Cardiac fibroblast (primary cell): ENCODE data around the gene COMMD9.

ENCODE experiments used
- DNase-seq, 2 donors: peaks; one replicate each; pipeline versions ENCODE4 v3.0.0 to v3.0.0-alpha.2; 2010; ENCODE audit warnings: low read depth in 2 of 2
- H3K4me3 ChIP-seq, 2 donors: replicated peaks in 1 of 2; 1 replicate in 1 of 2; 2 replicates in 1 of 2; pipeline ENCODE4 v1.5.1; 2011; ENCODE audit warnings: low read depth in 2 of 2, low read length in 2 of 2, mild to moderate bottlenecking in 2 of 2, moderate library complexity in 1 of 2
- TF ChIP-seq, protein P1 (sequence below): IDR thresholded peaks from one replicate; pipeline ENCODE4 v1.5.1; 2011; ENCODE audit warnings: low read depth, mild to moderate bottlenecking, low read length, inconsistent platforms

COMMD9 gene

DNA sequence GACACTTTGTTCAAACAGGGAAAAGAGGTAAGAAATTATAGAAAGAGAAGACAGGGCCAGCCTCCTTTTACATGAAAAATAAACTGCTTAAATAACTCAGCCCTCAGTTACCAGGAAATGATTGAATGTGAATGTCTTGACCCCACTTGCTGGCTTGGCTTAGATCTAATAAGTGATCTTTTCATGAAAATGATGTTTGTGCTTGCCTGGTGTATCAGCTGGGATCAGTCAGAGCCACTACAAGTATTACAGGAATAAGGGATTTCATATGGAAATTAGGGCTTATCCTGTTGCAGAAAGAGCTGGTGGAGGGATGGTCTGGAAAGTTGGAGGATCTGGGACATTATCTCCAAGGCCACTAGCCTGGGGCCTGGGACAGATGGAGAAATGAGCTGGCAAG lies 51.8 kb downstream of the COMMD9 start:
- no peak overlapping the region for H3K4me3 ChIP-seq
- DNase-seq: no peak
- TF ChIP-seq, protein P1, sequence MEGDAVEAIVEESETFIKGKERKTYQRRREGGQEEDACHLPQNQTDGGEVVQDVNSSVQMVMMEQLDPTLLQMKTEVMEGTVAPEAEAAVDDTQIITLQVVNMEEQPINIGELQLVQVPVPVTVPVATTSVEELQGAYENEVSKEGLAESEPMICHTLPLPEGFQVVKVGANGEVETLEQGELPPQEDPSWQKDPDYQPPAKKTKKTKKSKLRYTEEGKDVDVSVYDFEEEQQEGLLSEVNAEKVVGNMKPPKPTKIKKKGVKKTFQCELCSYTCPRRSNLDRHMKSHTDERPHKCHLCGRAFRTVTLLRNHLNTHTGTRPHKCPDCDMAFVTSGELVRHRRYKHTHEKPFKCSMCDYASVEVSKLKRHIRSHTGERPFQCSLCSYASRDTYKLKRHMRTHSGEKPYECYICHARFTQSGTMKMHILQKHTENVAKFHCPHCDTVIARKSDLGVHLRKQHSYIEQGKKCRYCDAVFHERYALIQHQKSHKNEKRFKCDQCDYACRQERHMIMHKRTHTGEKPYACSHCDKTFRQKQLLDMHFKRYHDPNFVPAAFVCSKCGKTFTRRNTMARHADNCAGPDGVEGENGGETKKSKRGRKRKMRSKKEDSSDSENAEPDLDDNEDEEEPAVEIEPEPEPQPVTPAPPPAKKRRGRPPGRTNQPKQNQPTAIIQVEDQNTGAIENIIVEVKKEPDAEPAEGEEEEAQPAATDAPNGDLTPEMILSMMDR: no peak

DNA sequence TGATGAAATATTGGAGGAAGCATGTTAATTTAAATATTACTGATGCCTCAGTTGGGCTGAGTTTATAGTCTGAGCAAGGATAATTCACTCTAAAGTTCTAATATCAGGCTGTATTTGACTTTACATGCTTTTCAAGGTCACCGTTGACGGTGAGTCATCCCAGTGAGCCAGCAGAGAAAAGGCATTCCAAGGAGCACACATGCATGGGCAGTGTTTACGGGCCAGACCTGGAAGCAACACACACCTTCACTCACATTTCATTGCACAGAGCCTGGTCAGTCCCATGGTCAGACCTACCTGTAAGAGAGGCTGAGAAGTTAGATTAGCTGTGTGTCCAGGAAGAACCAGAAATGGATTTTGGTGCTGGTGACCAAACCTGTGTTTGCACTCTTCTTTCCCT lies 53.5 kb downstream of the COMMD9 start:
- no peak overlapping the region for H3K4me3 ChIP-seq
- TF ChIP-seq, protein P1: no peak
- DNase-seq: no peak

DNA sequence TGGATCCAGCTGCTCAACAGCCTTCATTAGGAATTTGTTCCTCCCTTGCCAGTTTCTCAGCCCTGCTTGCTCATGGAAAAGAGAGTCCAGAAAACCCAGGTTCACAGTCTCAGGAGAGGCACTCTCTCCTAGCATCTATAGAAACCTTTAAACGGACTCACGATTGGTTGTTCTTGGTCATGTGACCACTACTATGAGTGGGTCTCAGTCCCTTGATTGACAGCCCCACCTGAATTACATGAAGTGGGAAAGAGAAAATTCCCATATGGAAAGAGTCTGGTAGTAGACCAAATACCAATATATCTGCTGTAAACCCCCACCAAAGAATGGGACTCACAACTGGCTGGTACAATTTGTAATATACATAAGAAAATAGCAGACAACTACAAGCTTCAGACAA lies 54.4 kb downstream of the COMMD9 start:
- no peak for DNase-seq
- TF ChIP-seq, protein P1: no peak
- no peak overlapping the region for H3K4me3 ChIP-seq

DNA sequence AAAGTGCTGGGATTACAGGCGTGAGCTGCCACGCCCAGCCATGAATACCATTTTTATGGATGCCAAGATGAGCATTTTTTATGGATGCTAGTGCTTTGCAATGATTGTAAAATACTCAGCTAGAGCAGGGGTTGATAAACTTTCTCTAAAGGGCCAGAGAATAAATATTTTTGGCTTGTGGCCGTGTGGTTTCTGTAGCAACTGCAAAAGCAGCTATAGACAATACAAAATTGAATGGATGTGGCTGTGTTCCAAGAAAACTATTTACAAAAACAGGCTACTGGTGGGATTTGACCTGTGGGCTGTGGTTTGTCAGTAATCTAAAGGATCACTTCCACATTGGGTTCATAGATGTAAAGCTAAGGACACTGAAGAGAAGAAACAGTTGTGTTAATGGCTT lies 56.0 kb downstream of the COMMD9 start:
- peak; percentile 51 to 83 for DNase-seq
- H3K4me3 ChIP-seq: no peak overlapping the region
- TF ChIP-seq, protein P1: no peak

DNA sequence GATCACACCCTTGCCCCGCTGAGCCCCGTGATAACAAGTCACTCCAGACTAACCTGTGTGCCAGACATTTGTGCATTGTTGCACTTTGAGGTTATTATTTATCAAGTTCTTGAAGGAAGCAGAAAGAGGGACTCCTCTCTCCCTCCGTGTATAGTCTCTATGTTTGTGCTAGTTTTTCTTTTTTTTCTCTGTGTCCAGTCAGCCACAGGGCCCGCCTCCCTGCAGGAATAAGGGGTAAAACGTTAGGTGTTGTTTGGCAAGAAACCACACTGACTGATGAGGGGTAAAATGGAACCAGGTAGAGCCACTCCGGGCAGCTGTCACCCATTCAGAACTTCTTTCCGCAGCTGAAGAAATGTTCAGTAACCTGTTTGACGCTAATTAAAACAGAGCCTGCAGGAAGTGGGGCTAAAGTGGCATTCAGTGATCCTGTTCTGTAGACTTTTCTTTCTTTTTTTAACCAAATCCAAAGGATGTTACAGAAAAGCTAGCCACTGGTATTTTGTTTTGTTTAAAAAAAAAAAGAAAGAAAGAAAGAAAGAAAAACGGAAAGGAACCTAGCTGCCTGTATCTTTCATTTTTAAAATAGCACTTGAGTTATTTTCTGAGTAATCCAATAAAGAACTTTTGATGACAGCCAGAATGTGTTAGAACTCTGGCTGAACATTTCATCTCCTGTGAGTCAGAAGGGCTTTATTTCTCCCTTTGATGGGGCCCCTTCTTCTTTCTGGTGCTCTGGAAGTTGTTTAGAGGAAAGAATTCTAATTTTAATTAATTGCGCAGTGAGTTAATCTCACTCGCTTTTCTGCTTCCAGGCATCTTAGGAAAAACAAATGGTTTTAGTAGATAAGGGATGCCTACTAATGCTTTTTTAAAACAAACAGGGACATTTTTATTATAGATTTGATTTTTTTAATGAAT lies 58.2 kb downstream of the COMMD9 start:
- H3K4me3 ChIP-seq: no peak overlapping the region
- DNase-seq: peak; percentile 63 to 78
- TF ChIP-seq, protein P1: no peak

DNA sequence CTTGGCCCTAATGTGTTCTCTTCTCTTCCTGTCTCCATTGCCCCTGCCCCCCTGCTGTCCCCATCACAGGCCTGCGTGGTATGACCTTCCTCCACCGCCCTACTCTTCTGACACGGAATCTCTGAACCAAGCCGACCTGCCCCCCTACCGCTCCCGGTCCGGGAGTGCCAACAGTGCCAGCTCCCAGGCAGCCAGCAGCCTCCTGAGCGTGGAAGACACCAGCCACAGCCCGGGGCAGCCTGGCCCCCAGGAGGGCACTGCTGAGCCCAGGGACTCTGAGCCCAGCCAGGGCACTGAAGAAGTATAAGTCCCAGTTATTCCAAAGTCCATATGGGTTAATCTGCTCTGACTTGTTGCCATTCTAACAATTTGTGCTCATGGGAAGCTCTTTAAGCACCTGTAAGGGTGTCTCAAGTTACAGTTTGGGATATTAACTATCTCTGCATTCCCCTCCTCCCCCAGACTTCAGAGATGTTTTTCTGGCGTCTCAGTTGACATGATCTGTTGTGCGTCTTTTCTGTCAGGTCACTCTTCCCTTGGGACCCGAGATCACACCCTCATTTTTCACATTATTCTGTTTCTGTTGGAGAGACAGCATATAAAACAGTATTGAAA lies 60.0 kb downstream of the COMMD9 start:
- TF ChIP-seq, protein P1: no peak
- no peak overlapping the region for H3K4me3 ChIP-seq
- no peak for DNase-seq
